Immature natural killer cell (primary cell): ENCODE data around the gene MILR1. TPM values are rescaled to one million over a fixed set of nuclear protein-coding genes. Genes with fewer than 3 reads are reported as not detected.
"Not testable (repeated sequence)": the region's sequence is repeated elsewhere in the genome, so short reads cannot be mapped to it uniquely, and the experiment has no call there.

Experiments used
- DNase-seq, 3 donors: peaks; one replicate each; pipeline ENCODE4 v3.0.0; 2022; ENCODE audit warnings: mixed read lengths in 1 of 3
- H3K27ac Mint-ChIP-seq, 6 donors: one replicate each; pipeline ENCODE4 v1.8.0; 2020; ENCODE audit warnings: mixed read lengths in 6 of 6, mild to moderate bottlenecking in 5 of 6, inconsistent platforms in 4 of 6, moderate library complexity in 3 of 6
- H3K27me3 Mint-ChIP-seq, 3 donors: one replicate each; pipeline ENCODE4 v1.8.0; 2020 to 2021; ENCODE audit warnings: low read depth in 3 of 3, mild to moderate bottlenecking in 3 of 3, mixed read lengths in 3 of 3, moderate library complexity in 3 of 3, inconsistent platforms in 1 of 3
- H3K36me3 Mint-ChIP-seq, 3 donors: one replicate each; pipeline ENCODE4 v1.8.0; 2020; ENCODE audit warnings: mixed read lengths in 3 of 3, inconsistent platforms in 2 of 3, mild to moderate bottlenecking in 2 of 3
- H3K4me1 Mint-ChIP-seq, 2 donors: one replicate each; pipeline ENCODE4 v1.8.0; 2020; ENCODE audit warnings: inconsistent platforms in 2 of 2, mild to moderate bottlenecking in 2 of 2, mixed read lengths in 2 of 2, moderate library complexity in 1 of 2
- H3K4me3 Mint-ChIP-seq, 5 donors: one replicate each; pipeline ENCODE4 v1.8.0; 2020; ENCODE audit warnings: mild to moderate bottlenecking in 5 of 5, mixed read lengths in 5 of 5, inconsistent platforms in 3 of 5, moderate library complexity in 3 of 5
- H3K9me3 Mint-ChIP-seq, 6 donors: one replicate each; pipeline ENCODE4 v1.8.0; 2020; ENCODE audit warnings: mild to moderate bottlenecking in 6 of 6, mixed read lengths in 6 of 6, inconsistent platforms in 4 of 6, moderate library complexity in 3 of 6
- polyA plus RNA-seq, 3 donors: library from polyadenylated mRNA; unstranded; fragments of 300-500 nt; fragmentation: Illumina TruSeq; gene quantifications; one replicate each; pipeline ENCODE4 v1.2.3, GENCODE V29; 2021

MILR1 gene
- polyA plus RNA-seq, 3 donors from 2014 or later, result 1.8 to 9.6 TPM; not detected in 1

- peak; percentile 60 to 71 (median 64) for DNase-seq
- no peak overlapping the region for H3K27ac Mint-ChIP-seq
- peaks cover 0 to 12% of the 10 kb centered on the region in 2 donors for H3K4me1 Mint-ChIP-seq
- H3K36me3 Mint-ChIP-seq, result no peaks in the 10 kb centered on the region
- H3K4me3 Mint-ChIP-seq, result no peak overlapping the region
- no peaks in the 10 kb centered on the region for H3K9me3 Mint-ChIP-seq
- H3K27me3 Mint-ChIP-seq, result peaks cover 0 to 5% (median 1%) of the 10 kb centered on the region in 3 donors
Measured at GRCh38 chr17:64418506-64419339, 30.2 kb upstream of the MILR1 start.

GRCh38 chr17:64420143-64420670, 28.7 kb upstream of the MILR1 start:
- H3K9me3 Mint-ChIP-seq, result no peaks in the 10 kb centered on the region
- peaks cover 0 to 12% of the 10 kb centered on the region in 2 donors for H3K4me1 Mint-ChIP-seq
- no peaks in the 10 kb centered on the region for H3K36me3 Mint-ChIP-seq
- H3K27me3 Mint-ChIP-seq, result peaks cover 0 to 9% (median 1%) of the 10 kb centered on the region in 3 donors
- no peak overlapping the region for H3K27ac Mint-ChIP-seq
- H3K4me3 Mint-ChIP-seq, result no peak overlapping the region
- DNase-seq, result peak; percentile 64 to 73 (median 71)

- not testable (repeated sequence) for H3K4me3 Mint-ChIP-seq, H3K36me3 Mint-ChIP-seq, DNase-seq, H3K27me3 Mint-ChIP-seq, H3K9me3 Mint-ChIP-seq, H3K27ac Mint-ChIP-seq
- peaks cover 0 to 12% of the 10 kb centered on the region in 2 donors for H3K4me1 Mint-ChIP-seq
Measured at GRCh38 chr17:64422121-64422520, 26.8 kb upstream of the MILR1 start.

- no peak overlapping the region for H3K4me3 Mint-ChIP-seq
- peaks cover 0 to 7% of the 10 kb centered on the region in 2 donors for H3K4me1 Mint-ChIP-seq
- H3K27me3 Mint-ChIP-seq, result peaks cover 0 to 9% (median 4%) of the 10 kb centered on the region in 3 donors
- no peak for DNase-seq
- H3K36me3 Mint-ChIP-seq, result no peaks in the 10 kb centered on the region
- no peak overlapping the region for H3K27ac Mint-ChIP-seq
- no peaks in the 10 kb centered on the region for H3K9me3 Mint-ChIP-seq
Measured at GRCh38 chr17:64423881-64424280, 25.0 kb upstream of the MILR1 start.

- Mint-ChIP-seq H3K4me3 (no peak overlapping the region), H3K27me3 (peaks cover 0 to 9% (median 4%) of the 10 kb centered on the region in 3 donors), H3K9me3 (no peaks in the 10 kb centered on the region), H3K27ac (no peak overlapping the region), H3K4me1 (peaks cover 0 to 5% of the 10 kb centered on the region in 2 donors), H3K36me3 (no peaks in the 10 kb centered on the region)
- DNase-seq, result no peak
Measured at GRCh38 chr17:64424324-64424849, 24.5 kb upstream of the MILR1 start.

- Mint-ChIP-seq H3K36me3 (no peaks in the 10 kb centered on the region), H3K4me3 (no peak overlapping the region), H3K27me3 (peaks cover 0 to 9% (median 4%) of the 10 kb centered on the region in 3 donors), H3K9me3 (no peaks in the 10 kb centered on the region), H3K4me1 (peaks cover 0 to 1% of the 10 kb centered on the region in 2 donors), H3K27ac (no peak overlapping the region)
- DNase-seq, result no peak
Measured at GRCh38 chr17:64425191-64425590, 23.7 kb upstream of the MILR1 start.

GRCh38 chr17:64426596-64426995, 22.3 kb upstream of the MILR1 start:
- no peak overlapping the region for H3K4me3 Mint-ChIP-seq
- H3K4me1 Mint-ChIP-seq, result no peaks in the 10 kb centered on the region
- no peaks in the 10 kb centered on the region for H3K9me3 Mint-ChIP-seq
- H3K27me3 Mint-ChIP-seq, result peaks cover 2 to 9% (median 4%) of the 10 kb centered on the region in 3 donors
- H3K36me3 Mint-ChIP-seq, result no peaks in the 10 kb centered on the region
- no peak overlapping the region for H3K27ac Mint-ChIP-seq
- no peak for DNase-seq

GRCh38 chr17:64428406-64428805, 20.5 kb upstream of the MILR1 start:
- Mint-ChIP-seq H3K36me3 (no peaks in the 10 kb centered on the region), H3K4me1 (no peaks in the 10 kb centered on the region), H3K27ac (no peak overlapping the region), H3K27me3 (peaks cover 2 to 7% (median 4%) of the 10 kb centered on the region in 3 donors), H3K9me3 (no peaks in the 10 kb centered on the region), H3K4me3 (no peak overlapping the region)
- no peak for DNase-seq

GRCh38 chr17:64430036-64430435, 18.9 kb upstream of the MILR1 start:
- H3K4me3 Mint-ChIP-seq, H3K27me3 Mint-ChIP-seq, H3K36me3 Mint-ChIP-seq, H3K27ac Mint-ChIP-seq, DNase-seq, H3K4me1 Mint-ChIP-seq, H3K9me3 Mint-ChIP-seq: not testable (repeated sequence)

GRCh38 chr17:64431534-64431933, 17.4 kb upstream of the MILR1 start:
- no peak for DNase-seq
- H3K27ac Mint-ChIP-seq, result no peak overlapping the region
- peaks cover 0 to 6% (median 2%) of the 10 kb centered on the region in 3 donors for H3K27me3 Mint-ChIP-seq
- H3K4me3 Mint-ChIP-seq, result no peak overlapping the region
- no peaks in the 10 kb centered on the region for H3K36me3 Mint-ChIP-seq
- no peaks in the 10 kb centered on the region for H3K9me3 Mint-ChIP-seq
- H3K4me1 Mint-ChIP-seq, result no peaks in the 10 kb centered on the region

- peaks cover 15 to 20% of the 10 kb centered on the region in 2 donors for H3K4me1 Mint-ChIP-seq
- H3K36me3 Mint-ChIP-seq, result peaks cover 14 to 22% (median 15%) of the 10 kb centered on the region in 3 donors
- peaks cover 0 to 4% (median 0%) of the 10 kb centered on the region in 3 donors for H3K27me3 Mint-ChIP-seq
- no peak overlapping the region for H3K4me3 Mint-ChIP-seq
- H3K9me3 Mint-ChIP-seq, result peaks cover 8 to 31% (median 17%) of the 10 kb centered on the region in 6 donors
- DNase-seq, result no peak
- no peak overlapping the region for H3K27ac Mint-ChIP-seq
Measured at GRCh38 chr17:64437944-64438525, 10.9 kb upstream of the MILR1 start.

GRCh38 chr17:64439521-64439920, 9.4 kb upstream of the MILR1 start:
- not testable (repeated sequence) for DNase-seq, H3K4me3 Mint-ChIP-seq, H3K27me3 Mint-ChIP-seq, H3K27ac Mint-ChIP-seq
- Mint-ChIP-seq H3K4me1 (peaks cover 15 to 25% of the 10 kb centered on the region in 2 donors), H3K9me3 (peaks cover 8 to 31% (median 17%) of the 10 kb centered on the region in 6 donors), H3K36me3 (peaks cover 14 to 22% (median 15%) of the 10 kb centered on the region in 3 donors)

GRCh38 chr17:64439956-64440355, 9.0 kb upstream of the MILR1 start:
- Mint-ChIP-seq H3K4me1 (peaks cover 15 to 25% of the 10 kb centered on the region in 2 donors), H3K4me3 (no peak overlapping the region), H3K9me3 (peaks cover 8 to 31% (median 17%) of the 10 kb centered on the region in 6 donors), H3K36me3 (peaks cover 14 to 22% (median 15%) of the 10 kb centered on the region in 3 donors), H3K27me3 (peaks cover 0 to 4% (median 0%) of the 10 kb centered on the region in 3 donors), H3K27ac (peak overlapping the region in 1 of 6 donors; percentile 49)
- no peak for DNase-seq
